Measurements from ENCODE around the gene KCNJ2.

KCNJ2 gene

GRCh38 chr17:70158591-70158990 lies 10.7 kb upstream of the KCNJ2 start:
- WGBS (ENCODE audit: insufficient coverage) = 91% methylated on average over 5 of the region's 6 CpGs
- H3K27ac ChIP-seq (ENCODE audit: insufficient read depth in 1 of 2, low read depth in 1 of 2, low read length in 2 of 2, poor library complexity in 1 of 2, severe bottlenecking in 2 of 2) = no peak overlapping the region
- no peaks in the 10 kb centered on the region for H3K4me1 ChIP-seq (ENCODE audit: control extremely low read depth in 1 of 4, control insufficient read depth in 4 of 4, insufficient read depth in 4 of 4, low read length in 3 of 4)
- H3K4me3 ChIP-seq (ENCODE audit: control insufficient read depth in 1 of 7, extremely low read depth in 1 of 7, insufficient read depth in 4 of 7, low read depth in 2 of 7, low read length in 6 of 7) = no peak overlapping the region
- CTCF ChIA-PET = no interaction called here
- no peaks in the 10 kb centered on the region for H3K9me3 ChIP-seq (ENCODE audit: control extremely low read depth in 1 of 5, control insufficient read depth in 4 of 5, insufficient read depth in 2 of 5, low read depth in 1 of 5, low read length in 4 of 5)
- H3K27me3 ChIP-seq (replicated peaks in 2 of 5; ENCODE audit: control insufficient read depth in 4 of 5, insufficient read depth in 5 of 5, low read length in 4 of 5) = no peaks in the 10 kb centered on the region
- no peaks in the 10 kb centered on the region for H3K36me3 ChIP-seq (ENCODE audit: control insufficient read depth in 4 of 4, insufficient read depth in 4 of 4, low read length in 3 of 4)
- POLR2A ChIA-PET = interaction anchor here (0.6 kb wide), 1 partner anchor 679 kb away, joined by 3 read pairs; no protein-coding TSS in a partner anchor
- no peak for DNase-seq

DNA sequence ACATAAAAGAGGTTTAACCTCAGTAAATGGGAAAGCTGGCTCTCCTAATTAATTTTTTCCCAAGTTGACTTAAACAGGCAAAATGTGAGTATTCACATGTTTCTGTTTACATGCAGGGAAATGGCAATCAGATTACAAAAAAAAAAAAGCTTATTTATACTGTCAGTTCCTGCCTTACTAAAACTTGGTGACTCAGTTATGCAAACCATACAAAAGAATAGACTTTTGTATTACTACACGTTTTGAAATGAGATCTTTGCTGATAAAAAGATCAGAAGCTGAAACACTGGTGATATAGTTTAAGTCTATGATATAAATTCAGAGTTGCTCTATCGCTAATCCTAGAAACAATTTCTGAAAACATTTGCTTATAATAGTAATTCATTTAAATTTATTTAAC lies 9.4 kb upstream of the KCNJ2 start:
- no peak overlapping the region for H3K4me3 ChIP-seq (ENCODE audit: control insufficient read depth in 1 of 7, extremely low read depth in 1 of 7, insufficient read depth in 4 of 7, low read depth in 2 of 7, low read length in 6 of 7)
- H3K9me3 ChIP-seq (ENCODE audit: control extremely low read depth in 1 of 5, control insufficient read depth in 4 of 5, insufficient read depth in 2 of 5, low read depth in 1 of 5, low read length in 4 of 5) = no peaks in the 10 kb centered on the region
- no peaks in the 10 kb centered on the region for H3K36me3 ChIP-seq (ENCODE audit: control insufficient read depth in 4 of 4, insufficient read depth in 4 of 4, low read length in 3 of 4)
- ChIA-PET POLR2A (no interaction called here), CTCF (no interaction called here)
- no peaks in the 10 kb centered on the region for H3K27me3 ChIP-seq (replicated peaks in 2 of 5; ENCODE audit: control insufficient read depth in 4 of 5, insufficient read depth in 5 of 5, low read length in 4 of 5)
- H3K4me1 ChIP-seq (ENCODE audit: control extremely low read depth in 1 of 4, control insufficient read depth in 4 of 4, insufficient read depth in 4 of 4, low read length in 3 of 4) = no peaks in the 10 kb centered on the region
- no peak overlapping the region for H3K27ac ChIP-seq (ENCODE audit: insufficient read depth in 1 of 2, low read depth in 1 of 2, low read length in 2 of 2, poor library complexity in 1 of 2, severe bottlenecking in 2 of 2)
- no CpG with 5 or more reads among the region's 2 CpGs for WGBS (ENCODE audit: insufficient coverage)
- DNase-seq = no peak

DNA sequence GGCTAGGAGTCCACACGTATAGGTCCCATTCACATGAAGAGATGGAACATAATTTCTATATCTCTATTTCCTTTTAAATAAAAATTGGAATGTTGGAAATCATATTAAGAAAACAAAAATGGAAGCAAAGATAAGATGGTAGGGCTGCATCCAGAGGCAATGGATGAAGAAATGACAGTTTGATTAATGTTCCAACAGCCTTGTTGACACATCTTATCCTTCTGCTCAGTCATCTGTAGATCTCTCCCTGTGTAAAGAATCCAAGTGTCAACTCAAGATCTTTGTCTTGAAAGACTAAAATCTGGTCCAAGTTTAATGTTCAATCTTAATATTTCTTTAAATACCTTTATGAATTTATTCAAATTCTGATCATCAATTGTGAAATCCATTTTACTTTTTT lies 7.8 kb upstream of the KCNJ2 start:
- no peaks in the 10 kb centered on the region for H3K27me3 ChIP-seq (replicated peaks in 2 of 5; ENCODE audit: control insufficient read depth in 4 of 5, insufficient read depth in 5 of 5, low read length in 4 of 5)
- H3K9me3 ChIP-seq (ENCODE audit: control extremely low read depth in 1 of 5, control insufficient read depth in 4 of 5, insufficient read depth in 2 of 5, low read depth in 1 of 5, low read length in 4 of 5) = no peaks in the 10 kb centered on the region
- WGBS (ENCODE audit: insufficient coverage) = no CpG with 5 or more reads among the region's 1 CpG
- H3K4me1 ChIP-seq (ENCODE audit: control extremely low read depth in 1 of 4, control insufficient read depth in 4 of 4, insufficient read depth in 4 of 4, low read length in 3 of 4) = no peaks in the 10 kb centered on the region
- no peak for DNase-seq
- H3K27ac ChIP-seq (ENCODE audit: insufficient read depth in 1 of 2, low read depth in 1 of 2, low read length in 2 of 2, poor library complexity in 1 of 2, severe bottlenecking in 2 of 2) = no peak overlapping the region
- ChIA-PET POLR2A (no interaction called here), CTCF (no interaction called here)
- no peaks in the 10 kb centered on the region for H3K36me3 ChIP-seq (ENCODE audit: control insufficient read depth in 4 of 4, insufficient read depth in 4 of 4, low read length in 3 of 4)
- no peak overlapping the region for H3K4me3 ChIP-seq (ENCODE audit: control insufficient read depth in 1 of 7, extremely low read depth in 1 of 7, insufficient read depth in 4 of 7, low read depth in 2 of 7, low read length in 6 of 7)

- Histone ChIP-seq H3K27ac (ENCODE audit: insufficient read depth in 1 of 2, low read depth in 1 of 2, low read length in 2 of 2, poor library complexity in 1 of 2, severe bottlenecking in 2 of 2) (no peak overlapping the region), H3K9me3 (ENCODE audit: control extremely low read depth in 1 of 5, control insufficient read depth in 4 of 5, insufficient read depth in 2 of 5, low read depth in 1 of 5, low read length in 4 of 5) (no peaks in the 10 kb centered on the region), H3K4me1 (ENCODE audit: control extremely low read depth in 1 of 4, control insufficient read depth in 4 of 4, insufficient read depth in 4 of 4, low read length in 3 of 4) (peaks cover 2 to 23% (median 19%) of the 10 kb centered on the region in 4 experiments), H3K27me3 (replicated peaks in 2 of 5; ENCODE audit: control insufficient read depth in 4 of 5, insufficient read depth in 5 of 5, low read length in 4 of 5) (peaks cover 0 to 9% (median 6%) of the 10 kb centered on the region in 5 experiments), H3K36me3 (ENCODE audit: control insufficient read depth in 4 of 4, insufficient read depth in 4 of 4, low read length in 3 of 4) (no peaks in the 10 kb centered on the region), H3K4me3 (ENCODE audit: control insufficient read depth in 1 of 7, extremely low read depth in 1 of 7, insufficient read depth in 4 of 7, low read depth in 2 of 7, low read length in 6 of 7) (no peak overlapping the region)
- ChIA-PET CTCF (no interaction called here), POLR2A (no interaction called here)
- 90% methylated on average over 1 of the region's 2 CpGs for WGBS (ENCODE audit: insufficient coverage)
- DNase-seq = no peak
Measured at GRCh38 chr17:70165383-70165782, 3.9 kb upstream of the KCNJ2 start.

GRCh38 chr17:70166615-70167014 lies 2.7 kb upstream of the KCNJ2 start:
- H3K27me3 ChIP-seq (replicated peaks in 2 of 5; ENCODE audit: control insufficient read depth in 4 of 5, insufficient read depth in 5 of 5, low read length in 4 of 5) = peaks cover 2 to 19% (median 8%) of the 10 kb centered on the region in 5 experiments
- no peak overlapping the region for H3K27ac ChIP-seq (ENCODE audit: insufficient read depth in 1 of 2, low read depth in 1 of 2, low read length in 2 of 2, poor library complexity in 1 of 2, severe bottlenecking in 2 of 2)
- no peak overlapping the region for H3K4me3 ChIP-seq (ENCODE audit: control insufficient read depth in 1 of 7, extremely low read depth in 1 of 7, insufficient read depth in 4 of 7, low read depth in 2 of 7, low read length in 6 of 7)
- WGBS (ENCODE audit: insufficient coverage) = 100% methylated on average over 2 of the region's 4 CpGs
- no peaks in the 10 kb centered on the region for H3K9me3 ChIP-seq (ENCODE audit: control extremely low read depth in 1 of 5, control insufficient read depth in 4 of 5, insufficient read depth in 2 of 5, low read depth in 1 of 5, low read length in 4 of 5)
- ChIA-PET POLR2A (no interaction called here), CTCF (interaction anchor here (1.4 to 2.2 kb wide), 2 partner anchors 455 to 559 kb away, joined by 3 to 11 read pairs; no protein-coding TSS in a partner anchor)
- no peak for DNase-seq
- H3K36me3 ChIP-seq (ENCODE audit: control insufficient read depth in 4 of 4, insufficient read depth in 4 of 4, low read length in 3 of 4) = no peaks in the 10 kb centered on the region
- H3K4me1 ChIP-seq (ENCODE audit: control extremely low read depth in 1 of 4, control insufficient read depth in 4 of 4, insufficient read depth in 4 of 4, low read length in 3 of 4) = peaks cover 2 to 23% (median 19%) of the 10 kb centered on the region in 4 experiments

DNA sequence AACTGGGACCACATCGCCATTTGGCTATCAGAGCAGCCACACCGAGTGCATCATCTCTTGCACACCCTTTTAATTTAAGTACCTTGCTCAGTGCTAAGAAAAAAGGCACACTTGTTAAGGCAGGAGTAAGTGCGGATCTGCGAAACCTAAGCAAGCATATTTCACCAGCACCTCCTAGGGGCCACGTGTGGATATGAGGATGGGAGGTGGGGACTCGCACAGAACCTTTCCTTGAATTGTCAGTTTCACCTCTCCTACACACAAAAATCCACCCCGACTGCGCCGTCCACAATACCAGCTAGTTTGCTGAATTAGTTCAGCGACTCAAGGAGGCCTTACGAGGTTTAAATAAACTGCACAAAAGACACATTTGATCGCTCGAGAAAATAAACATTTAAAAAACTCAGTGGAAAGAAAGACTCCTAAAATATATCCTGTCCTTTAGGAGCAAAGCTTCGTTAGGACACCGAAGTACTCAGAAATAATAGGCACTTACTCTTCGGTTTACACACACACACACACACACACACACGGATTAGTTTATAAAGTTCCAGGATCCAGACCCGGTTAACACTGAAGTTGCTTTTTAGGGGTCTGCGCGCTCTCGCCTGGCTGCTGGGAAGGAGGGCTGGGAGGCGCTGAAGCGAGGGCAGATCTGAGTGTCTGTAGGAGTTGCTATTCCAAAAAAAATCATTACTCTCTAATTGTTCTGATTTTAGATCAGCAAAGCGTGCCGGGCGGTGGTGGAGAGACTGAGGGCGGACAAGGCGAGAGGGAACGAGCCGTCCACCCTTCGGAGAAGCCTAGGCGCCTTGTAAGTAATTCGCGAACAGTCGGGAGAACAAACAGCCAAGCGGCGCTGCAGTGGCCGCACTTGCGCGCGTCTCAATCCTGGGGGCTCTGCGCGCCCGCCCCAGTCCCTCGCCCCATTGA lies 1.0 kb upstream of the KCNJ2 start:
- peaks cover 2 to 27% (median 10%) of the 10 kb centered on the region in 5 experiments for H3K27me3 ChIP-seq (replicated peaks in 2 of 5; ENCODE audit: control insufficient read depth in 4 of 5, insufficient read depth in 5 of 5, low read length in 4 of 5)
- no peaks in the 10 kb centered on the region for H3K9me3 ChIP-seq (ENCODE audit: control extremely low read depth in 1 of 5, control insufficient read depth in 4 of 5, insufficient read depth in 2 of 5, low read depth in 1 of 5, low read length in 4 of 5)
- whole genome bisulfite sequencing (ENCODE audit: insufficient coverage) = 0% methylated on average over 23 of the region's 45 CpGs
- CTCF ChIA-PET = interaction anchor here (1.2 to 2.2 kb wide), 5 partner anchors 36 to 561 kb away, joined by 3 to 11 read pairs (median 4); no protein-coding TSS in a partner anchor
- POLR2A ChIA-PET = interaction anchor here (0.6 kb wide), 2 partner anchors 27 to 599 kb away, joined by 3 read pairs; no protein-coding TSS in a partner anchor
- peak overlapping the region; percentile 52 to 84 (median 70) for H3K4me3 ChIP-seq (ENCODE audit: control insufficient read depth in 1 of 7, extremely low read depth in 1 of 7, insufficient read depth in 4 of 7, low read depth in 2 of 7, low read length in 6 of 7)
- H3K27ac ChIP-seq (ENCODE audit: insufficient read depth in 1 of 2, low read depth in 1 of 2, low read length in 2 of 2, poor library complexity in 1 of 2, severe bottlenecking in 2 of 2) = no peak overlapping the region
- H3K36me3 ChIP-seq (ENCODE audit: control insufficient read depth in 4 of 4, insufficient read depth in 4 of 4, low read length in 3 of 4) = no peaks in the 10 kb centered on the region
- peaks cover 2 to 23% (median 19%) of the 10 kb centered on the region in 4 experiments for H3K4me1 ChIP-seq (ENCODE audit: control extremely low read depth in 1 of 4, control insufficient read depth in 4 of 4, insufficient read depth in 4 of 4, low read length in 3 of 4)
- peak; percentile 69 to 78 (median 77) for DNase-seq
